Mesothelial cell of epicardium (in vitro differentiated cells): ENCODE measurements around the gene KSR1. TPM values are rescaled to one million over a fixed set of nuclear protein-coding genes. Genes with fewer than 3 reads are reported as not detected.

Experiments
- DNase-seq, 2 experiments: peaks; one replicate each; pipeline ENCODE4 v3.0.0; 2021; ENCODE audit warnings: low spot score in 2 of 2; ENCODE audit not compliant: unreplicated experiment in 2 of 2
- H3K27ac Mint-ChIP-seq: 2 replicates; pipeline ENCODE4 v1.8.0; 2021; ENCODE audit warnings: mixed read lengths
- H3K27me3 Mint-ChIP-seq: 2 replicates; pipeline ENCODE4 v1.8.0; 2021; ENCODE audit warnings: low read depth, mixed read lengths
- H3K36me3 Mint-ChIP-seq: 2 replicates; pipeline ENCODE4 v1.8.0; 2021; ENCODE audit warnings: mixed read lengths
- H3K4me1 Mint-ChIP-seq: 2 replicates; pipeline ENCODE4 v1.8.0; 2021; ENCODE audit warnings: mixed read lengths
- H3K4me3 Mint-ChIP-seq: 2 replicates; pipeline ENCODE4 v1.8.0; 2021; ENCODE audit warnings: mild to moderate bottlenecking, moderate library complexity, mixed read lengths
- H3K9me3 Mint-ChIP-seq: 2 replicates; pipeline ENCODE4 v1.8.0; 2021; ENCODE audit warnings: mixed read lengths
- CTCF ChIP-seq: fragments of 200-600 bp; sonication (generic); IDR thresholded peaks from one replicate; pipeline ENCODE4 v1.5.0; 2021; ENCODE audit warnings: antibody characterized with exemption; ENCODE audit not compliant: unreplicated experiment
- total RNA-seq: library from RNA; stranded (reverse); gene quantifications from 3 replicates; pipeline ENCODE4 v1.2.1, GENCODE V29; 2021

KSR1 gene
- total RNA-seq, 1 donor from 2014 or later = 69.4 TPM

GRCh38 chr17:27438348-27438998 is 17.8 kb upstream of the KSR1 start:
- no peaks in the 10 kb centered on the region for H3K36me3 Mint-ChIP-seq
- TF ChIP-seq CTCF = no peak
- no peaks in the 10 kb centered on the region for H3K27me3 Mint-ChIP-seq
- no peaks in the 10 kb centered on the region for H3K9me3 Mint-ChIP-seq
- H3K4me1 Mint-ChIP-seq = no peaks in the 10 kb centered on the region
- no peak overlapping the region for H3K4me3 Mint-ChIP-seq
- DNase-seq = no peak
- H3K27ac Mint-ChIP-seq = no peak overlapping the region

GRCh38 chr17:27439342-27439741 is 16.9 kb upstream of the KSR1 start:
- Mint-ChIP-seq H3K4me3 (no peak overlapping the region), H3K27ac (no peak overlapping the region), H3K36me3 (no peaks in the 10 kb centered on the region), H3K27me3 (no peaks in the 10 kb centered on the region), H3K9me3 (no peaks in the 10 kb centered on the region), H3K4me1 (no peaks in the 10 kb centered on the region)
- DNase-seq = no peak
- no peak for TF ChIP-seq CTCF

GRCh38 chr17:27442702-27443101 is 13.5 kb upstream of the KSR1 start:
- TF ChIP-seq CTCF = no peak
- Mint-ChIP-seq H3K36me3 (no peaks in the 10 kb centered on the region), H3K27me3 (no peaks in the 10 kb centered on the region), H3K9me3 (no peaks in the 10 kb centered on the region), H3K27ac (no peak overlapping the region), H3K4me1 (peaks cover 6% of the 10 kb centered on the region), H3K4me3 (no peak overlapping the region)
- no peak for DNase-seq

GRCh38 chr17:27443491-27443890 is 12.8 kb upstream of the KSR1 start:
- DNase-seq = no peak
- Mint-ChIP-seq H3K4me1 (peaks cover 6% of the 10 kb centered on the region), H3K27me3 (no peaks in the 10 kb centered on the region), H3K36me3 (no peaks in the 10 kb centered on the region), H3K9me3 (no peaks in the 10 kb centered on the region), H3K27ac (no peak overlapping the region), H3K4me3 (no peak overlapping the region)
- TF ChIP-seq CTCF = no peak

GRCh38 chr17:27445971-27446370 is 10.3 kb upstream of the KSR1 start:
- Mint-ChIP-seq H3K4me1 (peaks cover 7% of the 10 kb centered on the region), H3K27me3 (no peaks in the 10 kb centered on the region), H3K4me3 (no peak overlapping the region), H3K9me3 (no peaks in the 10 kb centered on the region), H3K27ac (no peak overlapping the region), H3K36me3 (no peaks in the 10 kb centered on the region)
- DNase-seq = no peak
- TF ChIP-seq CTCF = no peak
